Tibial nerve (tissue), 4 donors: ENCODE results near the gene CAB39. TPM values are rescaled to one million over a fixed set of nuclear protein-coding genes. Genes with fewer than 3 reads are reported as not detected.

Experiments
- DNase-seq, 2 donors: peaks; one replicate each; pipeline ENCODE4 v3.0.0-alpha.2; 2019; ENCODE audit warnings: low spot score in 2 of 2
- H3K27ac ChIP-seq, 4 donors: fragments of 200-600 bp; sonication (generic) in 3 of 4; one replicate each; pipeline ENCODE4 v1.5.1; 2017 to 2019; ENCODE audit warnings: mild to moderate bottlenecking in 1 of 4
- H3K27me3 ChIP-seq, 2 donors: fragments of 200-600 bp; sonication (generic) in 1 of 2; one replicate each; pipeline versions ENCODE4 v1.5.1 to v1.6.0; 2017 to 2019
- H3K36me3 ChIP-seq, 3 donors: fragments of 200-600 bp; sonication (generic); one replicate each; pipeline ENCODE4 v1.5.1; 2018 to 2019
- H3K4me1 ChIP-seq, 4 donors: fragments of 200-600 bp; sonication (generic) in 3 of 4; one replicate each; pipeline ENCODE4 v1.5.1; 2017 to 2019
- H3K4me3 ChIP-seq, 4 donors: fragments of 200-600 bp; sonication (generic) in 3 of 4; one replicate each; pipeline ENCODE4 v1.5.1; 2017 to 2019; ENCODE audit warnings: mild to moderate bottlenecking in 1 of 4, moderate library complexity in 1 of 4
- H3K9me3 ChIP-seq, 4 donors: fragments of 200-600 bp; sonication (generic) in 3 of 4; one replicate each; pipeline ENCODE4 v1.5.1; 2017 to 2019
- CTCF ChIP-seq, 5 experiments: fragments of 200-600 bp in 3 of 5; fragments of 450-650 bp in 2 of 5; sonication (generic) in 3 of 5; IDR thresholded peaks; one replicate each; pipeline ENCODE4 v1.5.1; 2016 to 2019; ENCODE audit warnings: antibody characterized with exemption in 5 of 5, mild to moderate bottlenecking in 3 of 5, moderate library complexity in 2 of 5
- EP300 ChIP-seq, 2 donors: sonication (generic); formaldehyde crosslinking; IDR thresholded peaks; one replicate each; pipeline ENCODE4 v1.6.1; 2017; ENCODE audit warnings: antibody characterized with exemption in 2 of 2, mild to moderate bottlenecking in 1 of 2
- POLR2A ChIP-seq, 2 donors: fragments of 450-650 bp; IDR thresholded peaks; one replicate each; pipeline ENCODE4 v1.6.1; 2017; ENCODE audit warnings: antibody characterized with exemption in 2 of 2, mild to moderate bottlenecking in 2 of 2, moderate library complexity in 2 of 2
- WGBS, 2 donors: methylation state at CpG; one replicate each; pipeline ENCODE4 v1.1.5; 2018; 5-methylcytosine and 5-hydroxymethylcytosine counted together
- total RNA-seq, 4 donors: library from RNA; depleted of rRNA; stranded (reverse); fragments of >200 nt; gene quantifications; one replicate each; pipeline ENCODE4 v1.1.0, GENCODE V29; 2016

The CAB39 gene
- total RNA-seq, 4 donors from 2014 or later = 60.0 to 82.2 (median 69.7) TPM

GRCh38 chr2:230717600-230717999 is 5.0 kb downstream of the CAB39 start:
- DNase-seq = no peak
- no peak overlapping the region for H3K27ac ChIP-seq
- WGBS, 2 donors = 35 to 50% methylated on average over 3 of the region's 3 CpGs
- H3K9me3 ChIP-seq = no peaks in the 10 kb centered on the region
- peaks cover 0 to 78% (median 29%) of the 10 kb centered on the region in 4 donors for H3K4me1 ChIP-seq
- peaks cover 0 to 21% (median 0%) of the 10 kb centered on the region in 3 donors for H3K36me3 ChIP-seq
- TF ChIP-seq CTCF (IDR thresholded peaks at IDR 0.05) (no peak), POLR2A (IDR thresholded peaks at IDR 0.05) (no peak), EP300 (IDR thresholded peaks at IDR 0.05) (no peak)
- H3K4me3 ChIP-seq = no peak overlapping the region
- no peaks in the 10 kb centered on the region for H3K27me3 ChIP-seq

- 82 to 86% methylated on average over 3 of the region's 3 CpGs for WGBS, 2 donors
- TF ChIP-seq CTCF (IDR thresholded peaks at IDR 0.05) = no peak
- no peak for TF ChIP-seq POLR2A (IDR thresholded peaks at IDR 0.05)
- no peak for TF ChIP-seq EP300 (IDR thresholded peaks at IDR 0.05)
- H3K36me3 ChIP-seq = peaks cover 0 to 30% (median 0%) of the 10 kb centered on the region in 3 donors
- no peak overlapping the region for H3K27ac ChIP-seq
- H3K4me1 ChIP-seq = peaks cover 0 to 74% (median 29%) of the 10 kb centered on the region in 4 donors
- DNase-seq = no peak
- no peaks in the 10 kb centered on the region for H3K27me3 ChIP-seq
- no peaks in the 10 kb centered on the region for H3K9me3 ChIP-seq
- H3K4me3 ChIP-seq = no peak overlapping the region
Measured at GRCh38 chr2:230719340-230719739, 6.7 kb downstream of the CAB39 start.

- Histone ChIP-seq H3K27me3 (no peaks in the 10 kb centered on the region), H3K27ac (no peak overlapping the region), H3K9me3 (no peaks in the 10 kb centered on the region), H3K4me3 (no peak overlapping the region), H3K36me3 (peaks cover 0 to 36% (median 0%) of the 10 kb centered on the region in 3 donors), H3K4me1 (peaks cover 0 to 51% (median 14%) of the 10 kb centered on the region in 4 donors)
- 70 to 80% methylated on average over 1 of the region's 1 CpG for WGBS, 2 donors
- DNase-seq = no peak
- TF ChIP-seq POLR2A (IDR thresholded peaks at IDR 0.05) = no peak
- no peak for TF ChIP-seq EP300 (IDR thresholded peaks at IDR 0.05)
- TF ChIP-seq CTCF (IDR thresholded peaks at IDR 0.05) = no peak
Measured at GRCh38 chr2:230721712-230722111, 9.1 kb downstream of the CAB39 start.

- Histone ChIP-seq H3K27me3 (no peaks in the 10 kb centered on the region), H3K4me1 (peaks cover 0 to 44% (median 12%) of the 10 kb centered on the region in 4 donors)
- 83 to 88% methylated on average over 4 of the region's 4 CpGs for WGBS, 2 donors
Measured at GRCh38 chr2:230722207-230722885, 9.7 kb downstream of the CAB39 start.

More at GRCh38 chr2:230722207-230722885, 9.7 kb downstream of the CAB39 start:
- no peak overlapping the region for H3K4me3 ChIP-seq
- DNase-seq = no peak
- H3K36me3 ChIP-seq = peaks cover 0 to 36% (median 0%) of the 10 kb centered on the region in 3 donors
- TF ChIP-seq EP300 (IDR thresholded peaks at IDR 0.05) (no peak), POLR2A (IDR thresholded peaks at IDR 0.05) (no peak), CTCF (IDR thresholded peaks at IDR 0.05) (no peak)
- no peaks in the 10 kb centered on the region for H3K9me3 ChIP-seq
- H3K27ac ChIP-seq = no peak overlapping the region
